ENCODE measurements around the gene NDUFAF4.

DNA sequence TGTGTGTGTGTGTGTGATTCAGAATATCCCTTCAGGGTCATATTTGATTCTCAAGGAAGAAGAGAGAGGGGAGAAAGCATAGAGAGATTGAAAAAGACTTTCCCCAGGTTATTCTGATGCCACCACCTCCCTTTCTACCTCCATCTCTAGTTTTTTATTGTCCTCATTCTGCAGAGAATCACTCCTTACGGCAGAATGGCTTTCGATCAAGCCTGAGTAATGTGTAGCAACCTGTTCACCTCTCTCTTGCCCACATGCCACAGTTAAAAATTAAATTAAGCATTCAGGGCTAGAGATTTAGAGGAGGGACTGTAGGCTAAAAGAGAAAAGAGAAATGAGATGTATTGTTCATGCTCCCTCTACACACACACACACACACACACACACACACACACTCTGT, 45.0 kb upstream of the NDUFAF4 start:
- TF ChIP-seq, protein P1, sequence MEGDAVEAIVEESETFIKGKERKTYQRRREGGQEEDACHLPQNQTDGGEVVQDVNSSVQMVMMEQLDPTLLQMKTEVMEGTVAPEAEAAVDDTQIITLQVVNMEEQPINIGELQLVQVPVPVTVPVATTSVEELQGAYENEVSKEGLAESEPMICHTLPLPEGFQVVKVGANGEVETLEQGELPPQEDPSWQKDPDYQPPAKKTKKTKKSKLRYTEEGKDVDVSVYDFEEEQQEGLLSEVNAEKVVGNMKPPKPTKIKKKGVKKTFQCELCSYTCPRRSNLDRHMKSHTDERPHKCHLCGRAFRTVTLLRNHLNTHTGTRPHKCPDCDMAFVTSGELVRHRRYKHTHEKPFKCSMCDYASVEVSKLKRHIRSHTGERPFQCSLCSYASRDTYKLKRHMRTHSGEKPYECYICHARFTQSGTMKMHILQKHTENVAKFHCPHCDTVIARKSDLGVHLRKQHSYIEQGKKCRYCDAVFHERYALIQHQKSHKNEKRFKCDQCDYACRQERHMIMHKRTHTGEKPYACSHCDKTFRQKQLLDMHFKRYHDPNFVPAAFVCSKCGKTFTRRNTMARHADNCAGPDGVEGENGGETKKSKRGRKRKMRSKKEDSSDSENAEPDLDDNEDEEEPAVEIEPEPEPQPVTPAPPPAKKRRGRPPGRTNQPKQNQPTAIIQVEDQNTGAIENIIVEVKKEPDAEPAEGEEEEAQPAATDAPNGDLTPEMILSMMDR (IDR thresholded peaks at IDR 0.05; ENCODE audit: insufficient read depth, low read depth, low read length), result no peak
- no peak for TF ChIP-seq EZH2 (IDR thresholded peaks at IDR 0.05; ENCODE audit: insufficient read depth, low read length)
